SH-SY5Y (cell line): Measurements from ENCODE around the gene ANKRD34A.

Experiments
- GATA2 ChIP-seq: IDR thresholded peaks from 2 replicates; pipeline ENCODE4 v1.6.1; 2011; ENCODE audit warnings: mild to moderate bottlenecking, low read depth, low read length
- GATA3 ChIP-seq: IDR thresholded peaks from 2 replicates; pipeline ENCODE4 v1.6.1; 2011; ENCODE audit warnings: low read depth, mild to moderate bottlenecking, low read length, moderate library complexity

DNA sequence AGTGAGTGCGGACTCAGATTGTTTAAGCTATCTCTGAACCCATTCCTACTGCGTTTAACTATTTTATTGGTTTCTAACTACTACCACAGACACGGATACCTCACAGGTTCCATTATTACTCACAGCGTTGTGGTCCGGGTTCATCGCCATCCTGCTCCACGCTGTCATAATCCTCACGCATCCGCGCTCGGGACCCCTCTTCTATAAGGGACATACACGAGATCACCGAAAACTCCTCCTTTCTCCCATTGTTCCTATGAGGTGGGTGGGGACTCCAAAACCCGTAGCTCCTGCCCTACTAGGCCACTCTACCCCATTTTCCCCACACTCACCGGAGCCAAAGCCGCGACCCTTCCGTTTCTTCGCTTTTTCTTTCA is 37.7 kb downstream of the ANKRD34A start:
- TF ChIP-seq GATA2 (no peak), GATA3 (no peak)
